Measurements from ENCODE around the gene LTBP3. TPM values are rescaled to one million over a fixed set of nuclear protein-coding genes. Genes with fewer than 3 reads are reported as not detected.

The LTBP3 gene
- total RNA-seq, 1 donor from 2014 or later, result 25.0 TPM

GRCh38 chr11:65553301-65554001 lies 4.7 kb downstream of the LTBP3 start:
- ChIA-PET POLR2A (interaction anchor here (0.6 to 3.2 kb wide), 5 partner anchors 12 to 505 kb away, joined by 4 to 38 read pairs (median 8); partner anchors contain the start of gene ZNRD2), CTCF (interaction anchor here (1.5 to 3.7 kb wide), 3 partner anchors 10 to 35 kb away, joined by 3 to 47 read pairs (median 12); no protein-coding TSS in a partner anchor)
- peaks cover 54% of the 10 kb centered on the region for H3K4me1 Mint-ChIP-seq
- H3K27me3 Mint-ChIP-seq, result no peaks in the 10 kb centered on the region
- no peak for DNase-seq
- H3K9me3 Mint-ChIP-seq, result no peaks in the 10 kb centered on the region
- no peaks in the 10 kb centered on the region for H3K36me3 Mint-ChIP-seq (ENCODE audit: low read depth)
- intact Hi-C loops (cut with micrococcal nuclease), result no loop called here
- no peak overlapping the region for H3K4me3 Mint-ChIP-seq
- TF ChIP-seq, protein P1, sequence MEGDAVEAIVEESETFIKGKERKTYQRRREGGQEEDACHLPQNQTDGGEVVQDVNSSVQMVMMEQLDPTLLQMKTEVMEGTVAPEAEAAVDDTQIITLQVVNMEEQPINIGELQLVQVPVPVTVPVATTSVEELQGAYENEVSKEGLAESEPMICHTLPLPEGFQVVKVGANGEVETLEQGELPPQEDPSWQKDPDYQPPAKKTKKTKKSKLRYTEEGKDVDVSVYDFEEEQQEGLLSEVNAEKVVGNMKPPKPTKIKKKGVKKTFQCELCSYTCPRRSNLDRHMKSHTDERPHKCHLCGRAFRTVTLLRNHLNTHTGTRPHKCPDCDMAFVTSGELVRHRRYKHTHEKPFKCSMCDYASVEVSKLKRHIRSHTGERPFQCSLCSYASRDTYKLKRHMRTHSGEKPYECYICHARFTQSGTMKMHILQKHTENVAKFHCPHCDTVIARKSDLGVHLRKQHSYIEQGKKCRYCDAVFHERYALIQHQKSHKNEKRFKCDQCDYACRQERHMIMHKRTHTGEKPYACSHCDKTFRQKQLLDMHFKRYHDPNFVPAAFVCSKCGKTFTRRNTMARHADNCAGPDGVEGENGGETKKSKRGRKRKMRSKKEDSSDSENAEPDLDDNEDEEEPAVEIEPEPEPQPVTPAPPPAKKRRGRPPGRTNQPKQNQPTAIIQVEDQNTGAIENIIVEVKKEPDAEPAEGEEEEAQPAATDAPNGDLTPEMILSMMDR (IDR thresholded peaks at IDR 0.05), result no peak
- H3K27ac Mint-ChIP-seq, result no peak overlapping the region
- ATAC-seq (ENCODE audit: low read depth), result peak; percentile 36

- intact Hi-C loops (cut with micrococcal nuclease), result loop anchor here (1.0 kb wide), 2 partner anchors 12 to 186 kb away; no protein-coding TSS in a partner anchor
Observed at GRCh38 chr11:65552388-65552951, 5.7 kb downstream of the LTBP3 start.

DNA sequence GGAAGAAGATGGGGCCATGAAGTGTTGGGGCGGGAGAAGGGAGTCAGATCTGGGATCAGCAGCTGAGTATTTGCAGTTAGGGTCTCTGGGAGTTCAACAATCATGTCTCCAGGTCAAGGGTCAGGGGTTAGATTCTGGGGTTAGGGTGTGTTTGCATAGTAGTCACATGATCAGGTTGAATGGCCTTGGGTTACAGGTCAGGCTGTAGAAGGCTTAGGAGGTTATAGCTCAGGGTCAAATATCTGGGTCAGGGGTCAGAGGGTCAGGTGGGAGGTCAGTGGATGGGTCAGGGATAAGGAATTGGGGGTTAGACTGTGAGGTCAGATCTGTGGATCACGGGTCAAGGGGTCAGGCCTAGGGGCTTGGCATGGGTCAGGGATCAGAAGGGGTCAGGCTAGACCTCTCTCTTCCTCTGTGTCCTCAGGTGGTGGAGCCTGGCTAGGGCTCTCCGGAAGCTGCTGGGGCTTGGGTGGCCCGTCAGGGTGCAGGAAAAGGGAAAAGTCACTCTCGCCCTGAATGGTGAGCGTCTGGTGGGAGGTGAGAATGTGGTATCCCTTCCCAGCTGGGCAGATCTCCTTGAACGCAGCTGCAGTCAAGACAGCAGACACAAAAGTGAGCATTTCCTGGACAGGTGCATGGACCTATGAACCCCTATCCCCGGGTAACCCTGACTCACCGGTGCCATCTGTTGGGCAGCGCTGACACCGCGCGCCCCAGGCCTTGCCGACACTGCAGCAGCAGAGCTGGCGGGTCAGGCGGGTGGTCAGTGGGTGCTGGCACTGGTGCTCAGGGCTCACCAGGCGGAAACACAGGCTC lies 6.4 kb downstream of the LTBP3 start:
- H3K4me3 Mint-ChIP-seq, result peak overlapping the region; percentile 24
- intact Hi-C loops (cut with micrococcal nuclease), result loop anchor here (1.0 kb wide), 2 partner anchors 11 to 185 kb away; no protein-coding TSS in a partner anchor
- CTCF ChIA-PET, result interaction anchor here (0.5 to 3.7 kb wide), 10 partner anchors 11 to 189 kb away, joined by 3 to 47 read pairs (median 4); partner anchors contain the start of genes EHBP1L1 and ZNRD2
- peak; percentile 69 for DNase-seq
- H3K9me3 Mint-ChIP-seq, result no peaks in the 10 kb centered on the region
- peaks cover 64% of the 10 kb centered on the region for H3K4me1 Mint-ChIP-seq
- no peaks in the 10 kb centered on the region for H3K36me3 Mint-ChIP-seq (ENCODE audit: low read depth)
- peak; percentile 83 for ATAC-seq (ENCODE audit: low read depth)
- no peaks in the 10 kb centered on the region for H3K27me3 Mint-ChIP-seq
- peak overlapping the region; percentile 59 for H3K27ac Mint-ChIP-seq
- POLR2A ChIA-PET, result interaction anchor here (0.5 to 3.2 kb wide), 16 partner anchors 9 to 173 kb away, joined by 3 to 38 read pairs (median 3); partner anchors contain the start of genes MALAT1 and ZNRD2
- TF ChIP-seq, protein P1 (IDR thresholded peaks at IDR 0.05), result no peak

More at GRCh38 chr11:65552388-65552951, 5.7 kb downstream of the LTBP3 start:
- no peaks in the 10 kb centered on the region for H3K27me3 Mint-ChIP-seq
- ChIA-PET POLR2A (interaction anchor here (0.5 to 3.2 kb wide), 13 partner anchors 9 to 504 kb away, joined by 3 to 38 read pairs (median 3); partner anchors contain the start of gene ZNRD2), CTCF (interaction anchor here (0.5 to 3.7 kb wide), 6 partner anchors 11 to 190 kb away, joined by 3 to 47 read pairs (median 6); partner anchors contain the start of gene ZNRD2)
- TF ChIP-seq, protein P1 (IDR thresholded peaks at IDR 0.05), result no peak
- no peak for DNase-seq
- H3K4me1 Mint-ChIP-seq, result peaks cover 63% of the 10 kb centered on the region
- ATAC-seq (ENCODE audit: low read depth), result no peak
- H3K9me3 Mint-ChIP-seq, result no peaks in the 10 kb centered on the region
- no peaks in the 10 kb centered on the region for H3K36me3 Mint-ChIP-seq (ENCODE audit: low read depth)
- peak overlapping the region; percentile 24 for H3K4me3 Mint-ChIP-seq
- H3K27ac Mint-ChIP-seq, result peak overlapping the region; percentile 59

DNA sequence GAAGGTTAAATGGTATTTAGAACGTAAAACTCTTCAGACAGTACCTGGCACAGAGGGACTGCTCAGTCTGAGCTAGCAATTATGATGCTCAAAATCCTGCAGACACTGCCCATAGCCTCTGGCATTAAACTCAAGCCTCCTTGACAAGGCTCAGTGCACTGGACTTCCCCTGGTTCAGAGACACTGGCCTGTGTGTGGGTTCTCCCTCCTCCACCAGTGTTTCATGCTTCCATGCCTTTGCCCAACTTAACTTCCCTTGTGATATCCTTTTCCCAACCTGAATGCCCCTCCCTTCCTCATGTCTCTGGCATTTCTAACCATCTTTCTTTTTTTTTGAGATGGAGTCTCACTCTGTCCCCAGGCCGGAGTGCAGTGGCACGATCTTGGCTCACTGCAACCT lies 9.1 kb downstream of the LTBP3 start:
- DNase-seq (no peak), ATAC-seq (ENCODE audit: low read depth) (no peak)
- POLR2A ChIA-PET, result interaction anchor here (0.6 to 1.8 kb wide), 6 partner anchors 9 to 226 kb away, joined by 3 to 7 read pairs (median 5); no protein-coding TSS in a partner anchor
- Mint-ChIP-seq H3K4me1 (peaks cover 62% of the 10 kb centered on the region), H3K27me3 (no peaks in the 10 kb centered on the region), H3K4me3 (no peak overlapping the region), H3K27ac (no peak overlapping the region), H3K9me3 (no peaks in the 10 kb centered on the region), H3K36me3 (ENCODE audit: low read depth) (no peaks in the 10 kb centered on the region)
- intact Hi-C loops (cut with micrococcal nuclease), result no loop called here
- TF ChIP-seq, protein P1 (IDR thresholded peaks at IDR 0.05), result no peak
- CTCF ChIA-PET, result interaction anchor here (1.2 kb wide), 1 partner anchor 8 kb away, joined by 5 read pairs; no protein-coding TSS in a partner anchor

Data from activated B cell treated with CpG ODN at 0.5 μM for 24 hours (primary cell).